Measurements from ENCODE around the gene TBC1D5.

Gene TBC1D5

DNA sequence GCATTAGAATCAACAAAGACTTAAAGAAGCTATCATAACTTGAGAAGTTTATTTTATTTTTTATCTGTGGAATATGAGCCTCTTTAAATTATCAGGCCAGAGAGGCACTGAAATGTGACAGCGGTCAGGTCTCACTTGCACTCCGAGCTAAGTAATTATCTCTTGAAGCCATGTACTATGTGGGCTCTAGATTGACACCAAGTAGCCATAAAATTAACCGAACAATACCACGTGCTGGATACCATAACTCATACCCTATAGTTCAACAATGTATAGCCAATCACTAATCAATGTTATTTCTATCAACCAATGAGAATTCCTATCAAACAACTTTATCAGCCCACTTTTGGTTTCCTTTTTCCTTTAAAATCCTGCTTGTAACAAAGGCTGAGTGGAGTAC lies 299.3 kb downstream of the TBC1D5 start:
- TF ChIP-seq, protein P1, sequence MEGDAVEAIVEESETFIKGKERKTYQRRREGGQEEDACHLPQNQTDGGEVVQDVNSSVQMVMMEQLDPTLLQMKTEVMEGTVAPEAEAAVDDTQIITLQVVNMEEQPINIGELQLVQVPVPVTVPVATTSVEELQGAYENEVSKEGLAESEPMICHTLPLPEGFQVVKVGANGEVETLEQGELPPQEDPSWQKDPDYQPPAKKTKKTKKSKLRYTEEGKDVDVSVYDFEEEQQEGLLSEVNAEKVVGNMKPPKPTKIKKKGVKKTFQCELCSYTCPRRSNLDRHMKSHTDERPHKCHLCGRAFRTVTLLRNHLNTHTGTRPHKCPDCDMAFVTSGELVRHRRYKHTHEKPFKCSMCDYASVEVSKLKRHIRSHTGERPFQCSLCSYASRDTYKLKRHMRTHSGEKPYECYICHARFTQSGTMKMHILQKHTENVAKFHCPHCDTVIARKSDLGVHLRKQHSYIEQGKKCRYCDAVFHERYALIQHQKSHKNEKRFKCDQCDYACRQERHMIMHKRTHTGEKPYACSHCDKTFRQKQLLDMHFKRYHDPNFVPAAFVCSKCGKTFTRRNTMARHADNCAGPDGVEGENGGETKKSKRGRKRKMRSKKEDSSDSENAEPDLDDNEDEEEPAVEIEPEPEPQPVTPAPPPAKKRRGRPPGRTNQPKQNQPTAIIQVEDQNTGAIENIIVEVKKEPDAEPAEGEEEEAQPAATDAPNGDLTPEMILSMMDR (IDR thresholded peaks at IDR 0.05; ENCODE audit: low read depth, low read length, missing control alignments) = no peak
- Histone ChIP-seq H3K4me3 (ENCODE audit: low read depth, low read length) (no peak overlapping the region), H3K27me3 (replicated peaks) (no peaks in the 10 kb centered on the region), H3K27ac (no peak overlapping the region), H3K36me3 (replicated peaks) (no peaks in the 10 kb centered on the region)
- no peak for DNase-seq
- in situ Hi-C loops (cut with HindIII; ENCODE audit: low pct_ligation_motif_present, low sequenced_read_pairs) = no loop called here

DNA sequence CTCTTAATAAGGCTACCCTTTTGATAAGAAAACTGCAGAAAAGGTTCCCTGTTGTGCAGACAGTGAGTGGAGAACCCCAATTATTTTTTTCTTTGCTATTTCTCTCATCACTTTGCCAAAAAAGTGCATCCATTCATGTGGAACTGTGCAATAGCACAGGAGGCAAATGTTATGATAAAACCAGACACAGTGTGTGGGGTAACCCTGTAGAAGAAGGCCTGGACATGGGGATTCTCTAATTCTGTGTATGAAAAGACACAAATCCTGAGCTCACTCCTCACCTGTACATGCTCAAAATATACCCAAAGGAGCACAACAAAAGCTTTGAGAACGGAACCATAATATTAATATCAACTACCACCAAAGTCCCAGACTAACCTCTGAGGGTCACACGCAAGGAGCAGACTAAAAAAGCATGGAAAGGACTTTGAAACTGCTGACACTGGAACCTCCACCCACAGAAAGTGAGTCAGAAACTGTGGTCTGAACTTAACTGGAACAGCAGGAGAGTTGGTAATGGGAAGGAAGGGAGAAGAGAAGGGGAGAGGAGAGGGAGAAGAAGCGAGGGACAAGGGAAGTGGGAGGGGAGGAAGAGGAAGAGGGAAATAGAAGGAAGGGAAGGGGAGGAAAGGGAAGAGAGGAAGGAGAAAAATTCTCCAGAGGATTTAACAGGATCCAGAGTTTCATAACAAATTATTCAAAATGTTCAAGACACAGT lies 299.9 kb downstream of the TBC1D5 start:
- Histone ChIP-seq H3K4me3 (ENCODE audit: low read depth, low read length) (no peak overlapping the region), H3K27ac (no peak overlapping the region), H3K27me3 (replicated peaks) (no peaks in the 10 kb centered on the region), H3K36me3 (replicated peaks) (no peaks in the 10 kb centered on the region)
- in situ Hi-C loops (cut with HindIII; ENCODE audit: low pct_ligation_motif_present, low sequenced_read_pairs) = no loop called here
- TF ChIP-seq, protein P1 (IDR thresholded peaks at IDR 0.05; ENCODE audit: low read depth, low read length, missing control alignments) = no peak
- DNase-seq = peak; percentile 61

DNA sequence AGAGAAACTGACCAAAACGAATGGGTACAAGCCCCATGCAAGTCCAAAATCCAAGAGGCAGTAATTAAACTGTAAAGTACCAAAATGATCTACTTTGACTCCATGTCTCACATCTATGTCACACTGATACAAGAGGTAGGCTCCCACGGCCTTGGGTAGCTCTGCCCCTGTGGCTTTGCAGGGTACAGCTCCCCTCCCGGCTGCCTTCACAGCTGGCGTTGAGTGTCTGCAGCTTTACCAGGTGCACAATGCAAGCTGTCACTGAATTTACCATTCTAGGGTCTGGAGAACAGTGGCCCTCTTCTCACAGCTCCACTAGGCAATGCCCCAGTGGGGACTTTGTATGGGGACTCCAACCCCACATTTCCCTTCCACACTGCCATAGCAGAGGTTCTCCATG lies 308.6 kb downstream of the TBC1D5 start:
- H3K27ac ChIP-seq = no peak overlapping the region
- H3K27me3 ChIP-seq (replicated peaks) = no peaks in the 10 kb centered on the region
- no peak overlapping the region for H3K4me3 ChIP-seq (ENCODE audit: low read depth, low read length)
- DNase-seq = no peak
- in situ Hi-C loops (cut with HindIII; ENCODE audit: low pct_ligation_motif_present, low sequenced_read_pairs) = no loop called here
- TF ChIP-seq, protein P1 (IDR thresholded peaks at IDR 0.05; ENCODE audit: low read depth, low read length, missing control alignments) = no peak
- no peaks in the 10 kb centered on the region for H3K36me3 ChIP-seq (replicated peaks)

DNA sequence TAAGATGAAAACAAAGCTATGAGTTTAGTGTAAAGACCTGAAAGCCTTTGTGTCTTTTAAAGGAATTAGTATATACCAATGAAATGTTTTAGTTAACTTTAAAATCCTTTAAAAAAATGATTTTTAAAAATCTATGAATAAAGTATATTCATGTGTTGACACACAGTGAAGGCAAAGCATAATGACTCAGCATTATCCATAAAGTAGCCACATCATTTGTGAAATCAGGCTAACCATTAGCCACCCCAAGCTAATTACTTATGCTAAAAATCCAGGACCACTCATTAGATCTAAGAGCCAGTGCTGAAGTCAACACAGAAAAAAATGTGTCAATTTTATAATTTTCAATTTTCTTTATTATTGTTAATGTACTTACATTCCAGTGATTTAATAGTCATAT lies 310.2 kb downstream of the TBC1D5 start:
- TF ChIP-seq, protein P1 (IDR thresholded peaks at IDR 0.05; ENCODE audit: low read depth, low read length, missing control alignments) = no peak
- no peak for DNase-seq
- no peak overlapping the region for H3K4me3 ChIP-seq (ENCODE audit: low read depth, low read length)
- no peak overlapping the region for H3K27ac ChIP-seq
- H3K36me3 ChIP-seq (replicated peaks) = no peaks in the 10 kb centered on the region
- in situ Hi-C loops (cut with HindIII; ENCODE audit: low pct_ligation_motif_present, low sequenced_read_pairs) = no loop called here
- no peaks in the 10 kb centered on the region for H3K27me3 ChIP-seq (replicated peaks)

DNA sequence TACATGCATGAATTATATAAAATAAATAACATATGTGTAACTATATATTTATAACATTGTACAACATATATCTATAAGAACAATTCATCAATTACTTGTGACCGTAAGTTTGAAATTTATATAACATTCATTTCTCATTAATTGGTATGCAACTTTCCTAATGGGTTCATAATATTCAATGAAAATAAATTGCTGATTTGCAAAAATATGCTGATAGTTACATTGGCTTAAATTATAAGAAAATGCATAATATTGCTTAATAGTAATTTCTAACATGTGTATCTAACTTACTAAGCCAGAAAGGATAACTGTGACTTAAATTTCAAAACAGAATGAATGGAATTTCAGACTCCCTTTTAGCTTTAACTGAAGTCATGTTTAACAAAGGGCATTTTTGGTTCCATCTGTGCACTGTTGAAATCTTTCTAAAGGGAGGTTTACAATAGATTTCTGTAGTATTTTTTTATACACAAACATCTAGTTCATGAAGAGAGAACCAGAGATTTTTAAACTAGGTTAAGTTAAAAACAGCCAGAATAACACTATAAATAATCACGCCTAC lies 310.9 kb downstream of the TBC1D5 start:
- H3K27ac ChIP-seq = no peak overlapping the region
- TF ChIP-seq, protein P1 (IDR thresholded peaks at IDR 0.05; ENCODE audit: low read depth, low read length, missing control alignments) = no peak
- H3K4me3 ChIP-seq (ENCODE audit: low read depth, low read length) = no peak overlapping the region
- in situ Hi-C loops (cut with HindIII; ENCODE audit: low pct_ligation_motif_present, low sequenced_read_pairs) = no loop called here
- H3K27me3 ChIP-seq (replicated peaks) = no peaks in the 10 kb centered on the region
- no peaks in the 10 kb centered on the region for H3K36me3 ChIP-seq (replicated peaks)
- DNase-seq = no peak

DNA sequence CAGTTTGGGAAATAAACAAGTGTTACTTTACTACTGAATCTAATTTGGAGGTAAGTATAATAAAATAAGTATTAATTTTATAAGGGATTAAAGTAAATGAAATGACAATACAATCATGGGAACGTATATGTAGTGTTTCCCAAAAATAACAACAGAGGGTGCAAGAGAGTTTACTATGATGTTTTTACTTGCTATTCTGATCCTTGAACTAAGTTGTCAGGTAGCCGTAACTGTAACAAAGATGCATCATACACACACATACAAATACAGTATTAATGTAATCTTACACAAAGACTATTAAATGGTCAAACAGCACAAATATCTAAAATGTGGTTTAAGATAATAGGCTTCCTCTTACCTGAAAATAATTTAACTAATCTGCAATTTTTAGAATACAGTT lies 311.4 kb downstream of the TBC1D5 start:
- H3K27me3 ChIP-seq (replicated peaks) = no peaks in the 10 kb centered on the region
- H3K4me3 ChIP-seq (ENCODE audit: low read depth, low read length) = no peak overlapping the region
- TF ChIP-seq, protein P1 (IDR thresholded peaks at IDR 0.05; ENCODE audit: low read depth, low read length, missing control alignments) = peak; percentile 26
- no peak overlapping the region for H3K27ac ChIP-seq
- no peak for DNase-seq
- no peaks in the 10 kb centered on the region for H3K36me3 ChIP-seq (replicated peaks)
- in situ Hi-C loops (cut with HindIII; ENCODE audit: low pct_ligation_motif_present, low sequenced_read_pairs) = no loop called here
